Mesenchymal stem cell (in vitro differentiated cells and primary cell): ENCODE data around the gene GNG7.
"Not testable (repeated sequence)": the region's sequence is repeated elsewhere in the genome, so short reads cannot be mapped to it uniquely, and the experiment has no call there.

Experiments used
- DNase-seq: peaks from one replicate; pipeline ENCODE4 v3.0.0-alpha.2; 2013
- H2AFZ ChIP-seq: one replicate; pipeline ENCODE4 v1.6.1; 2013; ENCODE audit warnings: low read depth, mild to moderate bottlenecking, control low read depth, inconsistent platforms, low read length, moderate library complexity
- H2AK5ac ChIP-seq: 2 replicates; pipeline ENCODE4 v1.6.1; 2013; ENCODE audit warnings: low read length, moderate library complexity, mild to moderate bottlenecking, inconsistent platforms; ENCODE audit not compliant: severe bottlenecking
- H2BK120ac ChIP-seq: one replicate; pipeline ENCODE4 v1.6.1; 2013; ENCODE audit warnings: low read depth, mild to moderate bottlenecking, inconsistent platforms, low read length, moderate library complexity
- H2BK12ac ChIP-seq, 2 experiments: one replicate each; pipeline ENCODE4 v1.6.1; 2013; ENCODE audit warnings: inconsistent platforms in 2 of 2, low read length in 2 of 2, mild to moderate bottlenecking in 2 of 2, moderate library complexity in 2 of 2, control low read depth in 1 of 2
- H2BK15ac ChIP-seq: one replicate; pipeline ENCODE4 v1.6.1; 2013; ENCODE audit warnings: mild to moderate bottlenecking, low read depth, inconsistent platforms; ENCODE audit not compliant: poor library complexity, severe bottlenecking
- H2BK5ac ChIP-seq: 2 replicates; pipeline ENCODE4 v1.6.1; 2013; ENCODE audit warnings: low read depth, mild to moderate bottlenecking, low read length, control low read depth, inconsistent platforms; ENCODE audit not compliant: poor library complexity, severe bottlenecking
- H3K14ac ChIP-seq, 2 experiments: one replicate each; pipeline ENCODE4 v1.6.1; 2013; ENCODE audit warnings: inconsistent platforms in 2 of 2, low read length in 2 of 2, control low read depth in 1 of 2, mild to moderate bottlenecking in 1 of 2, moderate library complexity in 1 of 2
- H3K18ac ChIP-seq, 2 experiments: one replicate each; pipeline ENCODE4 v1.6.1; 2013; ENCODE audit warnings: inconsistent platforms in 2 of 2, low read length in 2 of 2, control low read depth in 1 of 2, low read depth in 1 of 2, mild to moderate bottlenecking in 1 of 2
- H3K23ac ChIP-seq, 2 experiments: one replicate each; pipeline ENCODE4 v1.6.1; 2013; ENCODE audit warnings: inconsistent platforms in 2 of 2, low read length in 2 of 2, mild to moderate bottlenecking in 2 of 2, moderate library complexity in 2 of 2, control low read depth in 1 of 2
- H3K27ac ChIP-seq: 2 replicates; pipeline ENCODE4 v1.5.1; 2013; ENCODE audit warnings: mild to moderate bottlenecking, moderate library complexity, low read length, control low read depth, inconsistent platforms; ENCODE audit not compliant: poor library complexity, severe bottlenecking
- H3K27me3 ChIP-seq, 2 experiments: 2 replicates each; pipeline versions ENCODE4 v1.6.1 to v1.7.0; 2013; ENCODE audit warnings: low read length in 2 of 2, mild to moderate bottlenecking in 2 of 2, moderate library complexity in 2 of 2, control low read depth in 1 of 2, inconsistent platforms in 1 of 2; ENCODE audit not compliant: control insufficient read depth in 1 of 2, insufficient read depth in 1 of 2
- H3K36me3 ChIP-seq, 2 experiments: 2 replicates each; pipeline versions ENCODE4 v1.6.1 to v1.7.0; 2013; ENCODE audit warnings: low read length in 2 of 2, control low read depth in 1 of 2, inconsistent platforms in 1 of 2, low read depth in 1 of 2, mild to moderate bottlenecking in 1 of 2; ENCODE audit not compliant: insufficient read depth in 2 of 2, control insufficient read depth in 1 of 2
- H3K4ac ChIP-seq, 2 experiments: one replicate each; pipeline ENCODE4 v1.6.1; 2013; ENCODE audit warnings: inconsistent platforms in 2 of 2, low read length in 2 of 2, mild to moderate bottlenecking in 2 of 2, moderate library complexity in 2 of 2, control low read depth in 1 of 2, low read depth in 1 of 2
- H3K4me1 ChIP-seq: 2 replicates; pipeline ENCODE4 v1.6.1; 2013; ENCODE audit warnings: low read depth, low read length, control low read depth; ENCODE audit not compliant: control insufficient read depth, insufficient read depth
- H3K4me2 ChIP-seq: 2 replicates; pipeline ENCODE4 v1.6.1; 2013; ENCODE audit warnings: low read length, mild to moderate bottlenecking, inconsistent platforms; ENCODE audit not compliant: poor library complexity, severe bottlenecking
- H3K4me3 ChIP-seq, 2 experiments: 2 replicates each; pipeline versions ENCODE4 v1.5.1 to v1.7.0; 2013; ENCODE audit warnings: low read length in 2 of 2, mild to moderate bottlenecking in 2 of 2, control low read depth in 1 of 2, low read depth in 1 of 2; ENCODE audit not compliant: insufficient read depth in 1 of 2
- H3K79me1 ChIP-seq: replicated peaks from 2 replicates; pipeline ENCODE4 v1.6.1; 2013; ENCODE audit warnings: mild to moderate bottlenecking, control low read depth, low read length, inconsistent platforms; ENCODE audit not compliant: poor library complexity, severe bottlenecking
- H3K9ac ChIP-seq: 2 replicates; pipeline ENCODE4 v1.7.0; 2013; ENCODE audit warnings: mild to moderate bottlenecking, low read length, moderate library complexity
- H3K9me3 ChIP-seq: 2 replicates; pipeline ENCODE4 v1.7.0; 2013; ENCODE audit warnings: mild to moderate bottlenecking, low read length; ENCODE audit not compliant: control insufficient read depth
- H4K8ac ChIP-seq: one replicate; pipeline ENCODE4 v1.6.1; 2013; ENCODE audit warnings: inconsistent platforms, mild to moderate bottlenecking, low read length, moderate library complexity
- H4K91ac ChIP-seq: one replicate; pipeline ENCODE4 v1.6.1; 2013; ENCODE audit warnings: mild to moderate bottlenecking, low read length, inconsistent platforms
- WGBS: methylation state at CpG from one replicate; pipeline ENCODE4 v1.1.7; 2013; ENCODE audit warnings: mixed read lengths; 5-methylcytosine and 5-hydroxymethylcytosine counted together

GNG7 gene

GRCh38 chr19:2545416-2546127 lies 156.9 kb downstream of the GNG7 start:
- H3K4me2 ChIP-seq, H3K9ac ChIP-seq, H2BK5ac ChIP-seq, H2AK5ac ChIP-seq, H3K79me1 ChIP-seq, H3K27me3 ChIP-seq, H3K4me3 ChIP-seq, DNase-seq, H3K9me3 ChIP-seq, H3K14ac ChIP-seq, H2AFZ ChIP-seq, H4K8ac ChIP-seq, H3K36me3 ChIP-seq, H3K23ac ChIP-seq, H3K27ac ChIP-seq: not testable (repeated sequence)
- 95% methylated on average over 18 of the region's 20 CpGs for WGBS
- H3K4me1 ChIP-seq, result peaks cover 52% of the 10 kb centered on the region
- peak overlapping the region in 1 of 2 experiments; percentile 62 for H3K18ac ChIP-seq
- peak overlapping the region; percentile 28 for H4K91ac ChIP-seq
- peak overlapping the region; percentile 36 to 68 for H3K4ac ChIP-seq
- peak overlapping the region; percentile 22 to 85 for H2BK12ac ChIP-seq
- H2BK15ac ChIP-seq, result peak overlapping the region; percentile 56
- peak overlapping the region; percentile 78 for H2BK120ac ChIP-seq

- Histone ChIP-seq H3K4ac (peak overlapping the region; percentile 63 to 68), H2AK5ac (peak overlapping the region; percentile 24), H3K4me1 (peaks cover 55% of the 10 kb centered on the region), H2BK12ac (peak overlapping the region; percentile 75 to 85), H3K36me3 (no peaks in the 10 kb centered on the region), H3K4me2 (no peak overlapping the region), H3K27me3 (no peaks in the 10 kb centered on the region), H2BK15ac (peak overlapping the region; percentile 75), H2BK5ac (no peak overlapping the region), H3K4me3 (no peak overlapping the region), H3K18ac (peak overlapping the region; percentile 26 to 96), H3K27ac (no peak overlapping the region), H2BK120ac (peak overlapping the region; percentile 95), H2AFZ (no peak overlapping the region), H3K9ac (no peak overlapping the region), H3K14ac (no peak overlapping the region), H3K9me3 (no peaks in the 10 kb centered on the region), H4K91ac (peak overlapping the region; percentile 80), H3K79me1 (no peaks in the 10 kb centered on the region), H4K8ac (peak overlapping the region; percentile 71), H3K23ac (no peak overlapping the region)
- no peak for DNase-seq
- WGBS, result 93% methylated on average over 16 of the region's 18 CpGs
These were observed 157.7 kb downstream of the GNG7 start for GRCh38 chr19:2544576-2545415.

DNA sequence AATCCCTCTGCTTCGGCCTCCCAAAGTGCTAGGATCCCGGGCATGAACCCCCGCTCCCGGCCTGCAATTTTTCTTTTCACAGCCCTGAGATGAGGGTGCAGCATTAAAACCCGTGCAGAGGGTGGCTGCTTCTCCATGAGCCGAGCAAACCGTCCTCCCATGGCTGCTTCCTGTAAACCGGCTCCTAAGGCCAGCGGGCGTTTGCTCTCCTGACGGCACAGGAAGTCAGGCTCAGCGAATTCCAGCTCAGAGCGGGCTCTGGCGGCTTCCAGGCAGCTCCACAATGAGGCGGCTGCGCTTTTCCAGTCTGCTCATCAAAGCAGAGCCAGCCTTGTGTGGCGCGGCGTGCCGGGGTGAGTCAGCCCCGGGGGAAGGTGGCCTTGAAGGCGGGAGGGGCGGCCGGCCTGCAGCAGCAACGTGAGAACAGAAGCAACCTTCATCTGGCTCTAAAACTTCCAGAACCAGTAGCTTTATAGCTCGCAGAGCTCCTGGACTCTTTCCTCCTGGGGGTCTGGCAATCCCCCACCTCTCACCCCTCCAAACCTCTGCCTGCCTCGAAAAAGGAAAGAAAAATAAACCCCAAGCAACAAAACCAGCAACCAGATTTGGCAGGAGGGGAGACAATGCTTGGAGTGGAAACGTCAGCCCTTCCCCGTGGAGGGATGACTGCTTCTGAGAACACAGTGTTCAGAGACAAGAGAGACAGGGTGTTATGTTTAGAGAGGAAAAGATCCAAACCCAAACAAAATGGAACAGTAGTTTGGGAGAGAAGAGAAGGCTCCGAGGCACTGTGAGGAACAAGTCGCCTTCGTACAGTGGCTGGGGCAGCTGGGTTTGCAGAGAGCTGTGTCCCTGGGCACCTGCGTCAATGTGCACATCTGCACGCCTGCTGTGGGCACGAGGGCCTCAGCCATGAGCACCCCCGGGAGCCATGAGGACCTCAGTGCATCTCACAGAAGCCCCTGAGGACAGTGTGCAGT lies 158.7 kb downstream of the GNG7 start:
- peak overlapping the region; percentile 64 to 77 for H3K4ac ChIP-seq
- peak overlapping the region; percentile 95 for H2BK120ac ChIP-seq
- H2AK5ac ChIP-seq, result peak overlapping the region; percentile 49
- peak overlapping the region; percentile 91 for H4K8ac ChIP-seq
- DNase-seq, result peak; percentile 99
- peak overlapping the region; percentile 94 for H4K91ac ChIP-seq
- 12% methylated on average over 35 of the region's 36 CpGs for WGBS
- peak overlapping the region; percentile 21 to 73 for H3K14ac ChIP-seq
- H3K4me1 ChIP-seq, result peaks cover 55% of the 10 kb centered on the region
- H2BK5ac ChIP-seq, result peak overlapping the region; percentile 88
- H2AFZ ChIP-seq, result no peak overlapping the region
- H3K9me3 ChIP-seq, result no peaks in the 10 kb centered on the region
- H3K27me3 ChIP-seq, result no peaks in the 10 kb centered on the region
- H3K23ac ChIP-seq, result no peak overlapping the region
- H2BK15ac ChIP-seq, result peak overlapping the region; percentile 31
- H3K27ac ChIP-seq, result peak overlapping the region; percentile 98
- H3K4me3 ChIP-seq, result peak overlapping the region in 1 of 2 experiments; percentile 63
- H3K4me2 ChIP-seq, result peak overlapping the region; percentile 42
- peak overlapping the region; percentile 88 to 96 for H3K18ac ChIP-seq
- H3K36me3 ChIP-seq, result no peaks in the 10 kb centered on the region
- no peaks in the 10 kb centered on the region for H3K79me1 ChIP-seq
- H3K9ac ChIP-seq, result peak overlapping the region; percentile 85
- H2BK12ac ChIP-seq, result peak overlapping the region; percentile 75 to 98
